Endothelial cell (in vitro differentiated cells): ENCODE data around the gene CYB561. TPM values are rescaled to one million over a fixed set of nuclear protein-coding genes. Genes with fewer than 3 reads are reported as not detected.

Source experiments
- DNase-seq: peaks from one replicate; pipeline ENCODE4 v3.0.0; 2021; ENCODE audit warnings: low spot score
- H3K27ac Mint-ChIP-seq: one replicate; pipeline ENCODE4 v1.8.0; 2021; ENCODE audit warnings: mixed read lengths, inconsistent platforms; ENCODE audit not compliant: unreplicated experiment
- H3K27me3 Mint-ChIP-seq: one replicate; pipeline ENCODE4 v1.8.0; 2021; ENCODE audit warnings: mild to moderate bottlenecking, moderate library complexity, mixed read lengths, inconsistent platforms; ENCODE audit not compliant: unreplicated experiment
- H3K36me3 Mint-ChIP-seq: one replicate; pipeline ENCODE4 v1.8.0; 2021; ENCODE audit warnings: mild to moderate bottlenecking, low read depth, mixed read lengths, inconsistent platforms; ENCODE audit not compliant: unreplicated experiment
- H3K4me1 Mint-ChIP-seq: one replicate; pipeline ENCODE4 v1.8.0; 2021; ENCODE audit warnings: mild to moderate bottlenecking, mixed read lengths, inconsistent platforms; ENCODE audit not compliant: unreplicated experiment
- H3K4me3 Mint-ChIP-seq: one replicate; pipeline ENCODE4 v1.8.0; 2021; ENCODE audit warnings: mild to moderate bottlenecking, mixed read lengths, inconsistent platforms; ENCODE audit not compliant: unreplicated experiment
- H3K9me3 Mint-ChIP-seq: one replicate; pipeline ENCODE4 v1.8.0; 2021; ENCODE audit warnings: mixed read lengths, inconsistent platforms; ENCODE audit not compliant: unreplicated experiment
- total RNA-seq: library from RNA; stranded (reverse); fragmentation: NEBNext Ultra II Directional; extraction: Animal tissue kit (Norgen Biotek cat#: 25700); gene quantifications from one replicate; pipeline ENCODE4 v1.2.1, GENCODE V29; 2021; ENCODE audit not compliant: unreplicated experiment
- TF ChIP-seq, protein P1 (sequence below): fragments of 200-600 bp; sonication (generic); IDR thresholded peaks from one replicate; pipeline ENCODE4 v1.5.0; 2021; ENCODE audit warnings: antibody characterized with exemption; ENCODE audit not compliant: unreplicated experiment

The CYB561 gene
- total RNA-seq, 1 donor from 2014 or later, result 57.3 TPM

DNA sequence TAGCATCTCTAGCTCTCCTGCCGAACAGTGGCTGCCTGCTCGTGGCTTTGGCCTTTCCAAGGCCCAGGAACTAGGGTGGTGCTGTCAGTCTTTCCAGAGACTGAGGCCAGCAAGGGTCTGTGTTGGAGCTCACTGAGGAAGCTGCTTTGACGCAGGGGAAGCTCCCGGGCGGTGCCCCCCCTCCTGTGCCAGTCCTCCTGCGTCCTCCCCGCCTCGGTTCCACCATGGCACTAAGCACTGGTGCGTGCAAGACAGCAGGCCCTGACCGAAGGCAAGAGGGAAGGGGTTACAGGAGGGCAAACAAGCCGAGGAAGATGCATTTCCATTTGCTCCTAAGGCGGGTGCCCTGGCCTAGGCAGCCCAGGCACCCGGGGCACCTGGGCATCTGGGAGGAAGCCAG is 4.5 kb downstream of the CYB561 start:
- Mint-ChIP-seq H3K9me3 (no peaks in the 10 kb centered on the region), H3K4me1 (peaks cover 45% of the 10 kb centered on the region), H3K27ac (no peak overlapping the region), H3K36me3 (peaks cover 2% of the 10 kb centered on the region), H3K27me3 (peaks cover 30% of the 10 kb centered on the region), H3K4me3 (no peak overlapping the region)
- DNase-seq, result no peak
- TF ChIP-seq, protein P1, sequence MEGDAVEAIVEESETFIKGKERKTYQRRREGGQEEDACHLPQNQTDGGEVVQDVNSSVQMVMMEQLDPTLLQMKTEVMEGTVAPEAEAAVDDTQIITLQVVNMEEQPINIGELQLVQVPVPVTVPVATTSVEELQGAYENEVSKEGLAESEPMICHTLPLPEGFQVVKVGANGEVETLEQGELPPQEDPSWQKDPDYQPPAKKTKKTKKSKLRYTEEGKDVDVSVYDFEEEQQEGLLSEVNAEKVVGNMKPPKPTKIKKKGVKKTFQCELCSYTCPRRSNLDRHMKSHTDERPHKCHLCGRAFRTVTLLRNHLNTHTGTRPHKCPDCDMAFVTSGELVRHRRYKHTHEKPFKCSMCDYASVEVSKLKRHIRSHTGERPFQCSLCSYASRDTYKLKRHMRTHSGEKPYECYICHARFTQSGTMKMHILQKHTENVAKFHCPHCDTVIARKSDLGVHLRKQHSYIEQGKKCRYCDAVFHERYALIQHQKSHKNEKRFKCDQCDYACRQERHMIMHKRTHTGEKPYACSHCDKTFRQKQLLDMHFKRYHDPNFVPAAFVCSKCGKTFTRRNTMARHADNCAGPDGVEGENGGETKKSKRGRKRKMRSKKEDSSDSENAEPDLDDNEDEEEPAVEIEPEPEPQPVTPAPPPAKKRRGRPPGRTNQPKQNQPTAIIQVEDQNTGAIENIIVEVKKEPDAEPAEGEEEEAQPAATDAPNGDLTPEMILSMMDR, result no peak

DNA sequence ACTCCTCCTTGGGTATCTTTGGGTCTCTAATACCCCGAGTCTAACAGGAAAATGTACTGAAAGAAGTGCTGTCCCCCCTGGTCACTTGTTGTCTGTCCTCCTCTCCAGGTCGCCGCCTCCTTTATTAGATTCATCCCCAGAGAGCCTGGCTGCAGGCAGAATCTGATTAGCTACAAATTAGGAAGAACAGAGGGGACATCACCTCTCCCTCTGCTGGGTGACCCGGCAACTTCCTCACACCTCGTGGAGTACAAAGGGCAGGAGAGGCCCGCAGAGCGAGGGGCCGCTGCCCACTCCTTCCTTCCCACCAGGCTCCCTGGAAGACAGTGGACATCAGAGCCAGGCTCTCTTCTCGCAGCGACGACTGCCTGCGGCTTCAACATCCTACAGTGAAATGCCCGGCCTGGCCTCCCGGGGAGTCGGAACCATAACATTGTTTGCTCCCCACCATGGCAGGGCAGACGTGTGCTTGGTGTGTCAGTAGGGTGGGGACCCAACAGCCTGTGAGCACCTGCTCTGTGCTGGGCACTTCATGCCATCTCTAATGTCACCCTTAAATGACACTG is 5.3 kb downstream of the CYB561 start:
- DNase-seq, result no peak
- Mint-ChIP-seq H3K27me3 (peaks cover 32% of the 10 kb centered on the region), H3K27ac (no peak overlapping the region), H3K36me3 (peaks cover 6% of the 10 kb centered on the region), H3K9me3 (no peaks in the 10 kb centered on the region), H3K4me1 (peaks cover 45% of the 10 kb centered on the region), H3K4me3 (peak overlapping the region; percentile 59)
- TF ChIP-seq, protein P1, result no peak

DNA sequence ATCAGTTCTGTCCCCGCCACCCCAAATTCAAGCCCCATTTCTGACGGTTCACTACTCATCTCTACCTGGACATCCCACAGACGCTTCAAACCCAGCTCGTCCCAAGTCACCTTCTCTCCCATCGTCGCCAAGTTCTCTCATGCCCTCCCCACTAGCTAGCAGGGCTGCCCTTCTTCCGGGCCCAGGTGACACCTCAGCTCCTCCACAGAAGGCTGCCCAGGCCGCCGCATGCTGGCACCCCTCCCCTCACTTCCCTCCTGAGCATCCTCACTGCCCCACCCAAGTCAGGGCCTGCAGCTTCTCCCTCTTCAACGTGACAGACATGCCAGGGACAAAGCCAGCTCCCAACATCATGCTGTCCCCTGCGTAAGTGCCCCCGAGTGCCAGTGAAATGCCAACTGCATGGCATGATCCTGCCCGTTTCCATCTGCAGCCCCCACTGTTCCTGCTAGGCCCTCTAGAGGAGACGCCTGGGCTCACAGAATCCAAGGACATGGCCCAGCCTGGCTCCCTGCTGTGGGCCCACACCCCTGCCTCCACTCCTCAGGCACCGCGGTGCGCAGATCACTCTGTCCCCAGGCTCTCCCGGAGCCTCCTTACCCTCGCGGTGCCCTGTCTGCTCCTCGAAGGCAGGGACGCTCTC is 5.9 kb downstream of the CYB561 start:
- Mint-ChIP-seq H3K36me3 (peaks cover 6% of the 10 kb centered on the region), H3K27me3 (peaks cover 31% of the 10 kb centered on the region), H3K4me1 (peaks cover 44% of the 10 kb centered on the region)

DNA sequence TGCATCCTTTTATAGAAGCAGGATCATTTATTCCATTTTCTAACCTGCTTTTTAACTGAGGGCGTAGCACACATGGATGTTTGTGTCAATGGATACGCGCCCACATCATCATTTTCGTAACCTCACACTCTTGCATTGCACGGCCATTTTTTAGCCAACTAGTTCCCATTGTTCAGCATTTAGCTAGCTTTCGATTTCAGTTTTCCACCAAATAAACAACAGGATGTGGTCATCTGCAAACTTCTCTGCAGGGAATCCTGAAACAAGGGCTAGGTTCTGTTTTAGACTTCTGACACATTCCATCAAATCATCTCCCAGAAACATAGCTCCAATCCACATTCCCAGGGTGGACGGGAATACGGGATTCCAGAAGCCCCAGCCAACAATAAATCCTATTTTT is 6.4 kb downstream of the CYB561 start:
- H3K4me3 Mint-ChIP-seq, result peak overlapping the region; percentile 53
- H3K27ac Mint-ChIP-seq, result peak overlapping the region; percentile 54
- TF ChIP-seq, protein P1, result no peak
- peaks cover 41% of the 10 kb centered on the region for H3K4me1 Mint-ChIP-seq
- H3K9me3 Mint-ChIP-seq, result no peaks in the 10 kb centered on the region
- no peak for DNase-seq
- peaks cover 29% of the 10 kb centered on the region for H3K27me3 Mint-ChIP-seq
- H3K36me3 Mint-ChIP-seq, result peaks cover 8% of the 10 kb centered on the region

More for the DNA sequence above, 5.9 kb downstream of the CYB561 start:
- Mint-ChIP-seq H3K9me3 (no peaks in the 10 kb centered on the region), H3K4me3 (peak overlapping the region; percentile 53), H3K27ac (peak overlapping the region; percentile 54)
- DNase-seq, result no peak
- TF ChIP-seq, protein P1, result no peak
